LHCN-M2 (cell line): ENCODE measurements around the gene KBTBD13. TPM values are rescaled to one million over a fixed set of nuclear protein-coding genes. Genes with fewer than 3 reads are reported as not detected.

Experiments used
- DNase-seq: peaks from one replicate; pipeline ENCODE4 v3.0.0-alpha.2; 2012; ENCODE audit warnings: low read depth
- total RNA-seq: library from RNA; depleted of rRNA; stranded (reverse); fragments of >200 nt; gene quantifications from 2 replicates; pipeline ENCODE4 v1.2.3, GENCODE V29; 2014

KBTBD13 gene
- total RNA-seq, 1 experiment from 2014 or later, result not detected

GRCh38 chr15:65051266-65051665 is 25.3 kb upstream of the KBTBD13 start:
- DNase-seq, result no peak

GRCh38 chr15:65052956-65053355 is 23.6 kb upstream of the KBTBD13 start:
- no peak for DNase-seq

GRCh38 chr15:65054333-65055200 is 22.0 kb upstream of the KBTBD13 start:
- DNase-seq, result peak; percentile 55

- peak; percentile 36 for DNase-seq
Observed at GRCh38 chr15:65055201-65055870, 21.2 kb upstream of the KBTBD13 start.

- DNase-seq, result no peak
Observed at GRCh38 chr15:65056106-65056505, 20.4 kb upstream of the KBTBD13 start.

GRCh38 chr15:65056868-65057548 is 19.5 kb upstream of the KBTBD13 start:
- DNase-seq, result peak; percentile 27

GRCh38 chr15:65057549-65057940 is 19.0 kb upstream of the KBTBD13 start:
- no peak for DNase-seq

GRCh38 chr15:65058394-65059368 is 17.9 kb upstream of the KBTBD13 start:
- DNase-seq, result no peak

GRCh38 chr15:65059369-65059750 is 17.2 kb upstream of the KBTBD13 start:
- no peak for DNase-seq

- DNase-seq, result no peak
Observed at GRCh38 chr15:65059931-65060596, 16.5 kb upstream of the KBTBD13 start.

GRCh38 chr15:65060641-65061397 is 15.7 kb upstream of the KBTBD13 start:
- no peak for DNase-seq

- DNase-seq, result no peak
Observed at GRCh38 chr15:65062061-65062460, 14.5 kb upstream of the KBTBD13 start.

- no peak for DNase-seq
Observed at GRCh38 chr15:65062726-65063125, 13.8 kb upstream of the KBTBD13 start.

- DNase-seq, result no peak
Observed at GRCh38 chr15:65066001-65066634, 10.4 kb upstream of the KBTBD13 start.

GRCh38 chr15:65066635-65067316 is 9.8 kb upstream of the KBTBD13 start:
- DNase-seq, result no peak

- no peak for DNase-seq
Observed at GRCh38 chr15:65067317-65067644, 9.3 kb upstream of the KBTBD13 start.

- DNase-seq, result no peak
Observed at GRCh38 chr15:65067645-65068402, 8.7 kb upstream of the KBTBD13 start, which contains the start of gene RASL12. RASL12 (minus strand) TSS chr15:65067991; CDS start chr15:65067835, 156 bp downstream.

- DNase-seq, result no peak
Observed at GRCh38 chr15:65068403-65068788, 8.2 kb upstream of the KBTBD13 start.
